ENCODE results near the gene CRIP1. TPM values are rescaled to one million over a fixed set of nuclear protein-coding genes. Genes with fewer than 3 reads are reported as not detected.

The CRIP1 gene, protein sequence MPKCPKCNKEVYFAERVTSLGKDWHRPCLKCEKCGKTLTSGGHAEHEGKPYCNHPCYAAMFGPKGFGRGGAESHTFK
- 1,000 to 10,000 TPM in 1 of 4 donors, 100 to 1,000 TPM in 2, 10 to 100 TPM in 1; 71.9 to 3,839 (median 386) TPM for polyA plus RNA-seq
- long read RNA-seq, donor 1: 0 reads
- long read RNA-seq, donor 2, transcript CRIP1-205 (4 exons, 638 nt): minor isoform, 13 of 66 reads
- long read RNA-seq, donor 2, transcript CRIP1-201 (5 exons, 1,311 nt): major isoform, 50 of 66 reads
- long read RNA-seq, donor 2, partial matches to known transcripts: 0 of 66 reads
- long read RNA-seq, donor 2, other reads (novel, unspliced or antisense): 0 of 66 reads
- long read RNA-seq, donor 3, transcript CRIP1-201 (5 exons, 1,311 nt): major isoform, 61 of 82 reads
- long read RNA-seq, donor 3, transcript CRIP1-205 (4 exons, 638 nt): minor isoform, 15 of 82 reads
- long read RNA-seq, donor 3, partial matches to known transcripts: 0 of 82 reads
- long read RNA-seq, donor 3, other reads (novel, unspliced or antisense): 0 of 82 reads
- long read RNA-seq, donor 4, partial matches to known transcripts: 0 of 2 reads
- long read RNA-seq, donor 4, other reads (novel, unspliced or antisense): 0 of 2 reads
- long read RNA-seq, donor 5, transcript CRIP1-201 (5 exons, 1,311 nt): major isoform, 11 of 19 reads
- long read RNA-seq, donor 5, transcript CRIP1-205 (4 exons, 638 nt): minor isoform, 6 of 19 reads
- long read RNA-seq, donor 5, partial matches to known transcripts: 0 of 19 reads
- long read RNA-seq, donor 5, other reads (novel, unspliced or antisense): 0 of 19 reads
- long read RNA-seq, donor 6, transcript CRIP1-201 (5 exons, 1,311 nt): major isoform, 81 of 99 reads
- long read RNA-seq, donor 6, transcript CRIP1-205 (4 exons, 638 nt): minor isoform, 8 of 99 reads
- long read RNA-seq, donor 6, transcript CRIP1-206 (3 exons, 2,241 nt): minor isoform, 7 of 99 reads
- long read RNA-seq, donor 6, partial matches to known transcripts: 0 of 99 reads
- long read RNA-seq, donor 6, other reads (novel, unspliced or antisense): 0 of 99 reads
- long read RNA-seq, donor 7: 0 reads
- long read RNA-seq, donor 8, transcript CRIP1-201 (5 exons, 1,311 nt): major isoform, 11 of 15 reads
- long read RNA-seq, donor 8, partial matches to known transcripts: 0 of 15 reads
- long read RNA-seq, donor 8, other reads (novel, unspliced or antisense): 0 of 15 reads
- long read RNA-seq, donor 9, transcript CRIP1-201 (5 exons, 1,311 nt): major isoform, 13 of 16 reads
- long read RNA-seq, donor 9, partial matches to known transcripts: 0 of 16 reads
- long read RNA-seq, donor 9, other reads (novel, unspliced or antisense): 0 of 16 reads
- long read RNA-seq, donor 10, transcript CRIP1-205 (4 exons, 638 nt): minor isoform, 11 of 94 reads
- long read RNA-seq, donor 10, transcript CRIP1-206 (3 exons, 2,241 nt): minor isoform, 6 of 94 reads
- long read RNA-seq, donor 10, transcript CRIP1-201 (5 exons, 1,311 nt): major isoform, 74 of 94 reads
- long read RNA-seq, donor 10, partial matches to known transcripts: 0 of 94 reads
- long read RNA-seq, donor 10, other reads (novel, unspliced or antisense): 0 of 94 reads

DNA sequence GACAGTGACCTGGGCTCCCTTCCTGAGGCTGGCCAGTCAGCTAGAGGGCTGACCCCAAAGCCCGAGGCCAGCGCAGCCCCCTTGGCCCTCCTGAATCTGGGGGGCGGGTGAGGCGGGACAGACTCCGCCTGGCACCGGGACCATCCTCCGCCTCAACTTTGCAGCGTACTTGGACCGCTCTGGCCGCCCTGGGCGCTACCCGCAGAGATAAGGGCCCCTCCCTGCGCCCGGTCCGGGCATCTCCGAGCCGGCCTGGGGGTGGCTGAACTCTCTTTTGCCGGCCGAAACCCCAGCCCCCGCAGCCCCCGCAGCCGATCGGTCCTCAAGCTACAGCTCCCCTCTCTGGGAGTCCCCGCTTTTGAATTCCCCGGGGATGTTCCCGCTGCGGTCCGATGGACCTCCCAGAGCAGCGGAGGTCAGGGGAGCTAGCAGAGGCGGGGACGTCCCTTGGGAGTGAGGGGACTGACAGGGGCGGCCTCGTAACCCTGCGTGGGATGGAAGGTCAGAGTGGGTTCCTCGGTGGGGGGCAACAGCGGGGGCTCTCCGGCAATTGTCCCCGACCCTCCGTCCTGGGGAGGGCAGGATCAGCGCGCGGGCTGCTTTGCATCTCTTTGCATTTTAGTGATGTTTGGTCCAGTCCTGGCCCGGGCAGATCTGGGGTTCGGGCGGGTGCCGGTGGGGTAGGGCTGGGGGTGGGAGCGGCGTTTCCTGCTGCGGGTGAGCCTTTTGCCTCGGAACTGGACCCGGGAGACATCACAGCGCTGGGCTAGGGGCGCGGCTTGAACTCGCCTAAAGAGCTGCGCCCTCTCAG lies at the start of gene CRIP1:
Gene CRIP1, plus strand, starts transcription at position 724 of the 811 bp plus-strand sequence. CDS start 374 bp downstream, outside the sequence.
- Histone ChIP-seq H3K36me3 (ENCODE audit: control insufficient read depth in 3 of 3, insufficient read depth in 2 of 3, low read depth in 1 of 3, low read length in 3 of 3) (peaks cover 0 to 2% (median 0%) of the 10 kb centered on the region in 3 donors), H3K4me3 (ENCODE audit: low read depth in 1 of 3, low read length in 3 of 3) (peak within 1 kb of the TSS; percentile 51 to 70 (median 65)), H3K27ac (ENCODE audit: low read depth in 1 of 3, low read length in 2 of 3) (peak within 1 kb of the TSS; percentile 79 to 96 (median 94)), H3K9me3 (ENCODE audit: control insufficient read depth in 2 of 2, insufficient read depth in 1 of 2, low read depth in 1 of 2, low read length in 1 of 2) (no peaks in the 10 kb centered on the region), H3K27me3 (ENCODE audit: control insufficient read depth in 3 of 3, insufficient read depth in 3 of 3, low read length in 3 of 3) (peaks cover 0 to 10% (median 0%) of the 10 kb centered on the region in 3 donors), H3K4me1 (ENCODE audit: control insufficient read depth in 3 of 3, insufficient read depth in 2 of 3, low read depth in 1 of 3, low read length in 2 of 3) (peaks cover 2 to 62% (median 7%) of the 10 kb centered on the region in 3 donors)
- FAIRE-seq (no peak), DNase-seq (peak; percentile 42 to 64)
- WGBS, 3 donors: 3 to 8% (median 8%) methylated on average over 48 to 56 of the region's 56 CpGs

DNA sequence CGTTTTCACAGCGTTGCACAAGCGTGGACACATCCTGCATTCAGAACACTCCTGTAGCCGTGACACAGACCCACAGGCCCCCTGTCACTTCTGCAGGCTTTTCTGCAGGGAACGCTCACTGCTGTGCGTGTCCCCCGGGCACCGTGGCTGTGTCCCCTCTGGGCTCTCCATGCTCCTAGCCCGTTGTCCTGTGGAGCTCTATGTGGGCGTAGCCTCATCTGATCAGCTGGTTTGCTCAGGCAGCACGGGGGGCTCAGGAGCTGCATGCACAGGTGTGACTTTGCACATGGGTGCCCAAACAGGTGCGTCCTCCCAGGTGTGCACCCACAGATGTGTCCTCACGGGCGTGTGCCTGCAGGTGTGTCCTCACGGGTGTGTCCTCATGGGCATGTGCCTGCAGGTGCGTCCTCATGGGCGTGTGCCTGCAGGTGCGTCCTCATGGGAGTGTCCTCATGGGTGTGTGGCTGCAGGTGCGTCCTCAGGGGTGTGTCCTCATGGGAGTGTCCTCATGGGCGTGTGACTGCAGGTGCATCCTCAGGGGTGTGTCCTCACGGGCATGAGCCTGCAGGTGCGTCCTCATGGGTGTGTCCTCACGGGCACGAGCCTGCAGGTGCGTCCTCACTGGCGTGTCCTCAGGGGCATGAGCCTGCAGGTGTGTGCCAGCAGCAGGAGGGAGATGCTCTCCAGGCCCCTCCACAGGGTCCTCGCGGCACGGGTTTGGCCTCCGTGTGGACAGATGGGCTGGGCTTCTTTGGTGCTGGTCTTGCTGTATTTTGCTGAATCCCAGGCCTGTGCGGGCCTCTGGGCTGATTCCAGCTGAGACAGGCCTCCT lies 49.6 kb upstream of the CRIP1 start:
- no peak overlapping the region for H3K4me3 ChIP-seq (ENCODE audit: low read depth in 1 of 3, low read length in 3 of 3)
- H3K27me3 ChIP-seq (ENCODE audit: control insufficient read depth in 3 of 3, insufficient read depth in 3 of 3, low read length in 3 of 3): no peaks in the 10 kb centered on the region
- WGBS, 3 donors: 59 to 76% (median 71%) methylated on average over 28 to 31 of the region's 31 CpGs
- DNase-seq (peak; percentile 38 to 53), FAIRE-seq (no peak)
- H3K27ac ChIP-seq (ENCODE audit: low read depth in 1 of 3, low read length in 2 of 3): no peak overlapping the region
- no peaks in the 10 kb centered on the region for H3K4me1 ChIP-seq (ENCODE audit: control insufficient read depth in 3 of 3, insufficient read depth in 2 of 3, low read depth in 1 of 3, low read length in 2 of 3)
- no peaks in the 10 kb centered on the region for H3K9me3 ChIP-seq (ENCODE audit: control insufficient read depth in 2 of 2, insufficient read depth in 1 of 2, low read depth in 1 of 2, low read length in 1 of 2)
- peaks cover 0 to 40% (median 0%) of the 10 kb centered on the region in 3 donors for H3K36me3 ChIP-seq (ENCODE audit: control insufficient read depth in 3 of 3, insufficient read depth in 2 of 3, low read depth in 1 of 3, low read length in 3 of 3)

DNA sequence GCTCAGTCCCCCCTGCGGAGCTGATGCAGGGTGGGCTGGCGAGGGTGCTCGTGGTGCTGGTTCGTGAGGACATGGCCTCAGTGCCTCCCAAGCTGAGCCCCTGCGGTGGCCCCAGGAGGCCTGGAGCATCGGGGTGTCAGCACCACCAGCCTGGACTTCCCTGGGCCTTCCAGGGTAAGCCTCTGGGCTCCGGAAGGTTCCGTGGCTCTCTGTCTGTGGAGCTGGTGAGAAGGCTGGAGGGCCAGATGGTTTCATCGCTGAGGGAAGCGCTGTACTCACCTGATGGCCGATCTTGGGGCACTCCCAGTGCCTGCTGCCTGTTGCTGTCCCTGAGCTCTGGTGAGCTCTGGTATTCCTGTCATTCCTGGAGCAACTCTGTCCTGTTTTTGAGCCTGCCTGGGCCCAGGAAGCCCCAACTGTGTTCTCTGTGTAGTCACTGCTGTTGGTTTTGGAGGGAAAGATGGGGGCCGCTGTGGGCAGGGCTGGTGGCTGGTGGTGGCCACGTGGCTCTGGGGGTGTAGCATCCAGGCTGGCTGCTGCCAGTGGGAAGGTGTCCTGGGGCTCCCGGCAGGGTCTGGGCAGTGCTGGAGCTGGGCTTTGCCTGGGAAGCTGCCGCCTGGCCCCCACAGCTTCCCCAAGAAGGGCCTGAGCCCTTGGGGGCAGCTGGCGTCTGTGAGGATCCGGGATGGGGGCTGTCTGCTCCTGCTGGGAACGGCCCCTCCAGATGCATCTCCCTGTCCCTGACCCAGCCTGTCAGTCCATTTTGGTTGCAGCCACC lies 48.8 kb upstream of the CRIP1 start:
- H3K27ac ChIP-seq (ENCODE audit: low read depth in 1 of 3, low read length in 2 of 3): no peak overlapping the region
- no peaks in the 10 kb centered on the region for H3K9me3 ChIP-seq (ENCODE audit: control insufficient read depth in 2 of 2, insufficient read depth in 1 of 2, low read depth in 1 of 2, low read length in 1 of 2)
- 92 to 97% (median 96%) methylated on average over 16 to 18 of the region's 18 CpGs for WGBS, 3 donors
- FAIRE-seq (no peak), DNase-seq (no peak)
- H3K27me3 ChIP-seq (ENCODE audit: control insufficient read depth in 3 of 3, insufficient read depth in 3 of 3, low read length in 3 of 3): no peaks in the 10 kb centered on the region
- H3K4me3 ChIP-seq (ENCODE audit: low read depth in 1 of 3, low read length in 3 of 3): no peak overlapping the region
- H3K4me1 ChIP-seq (ENCODE audit: control insufficient read depth in 3 of 3, insufficient read depth in 2 of 3, low read depth in 1 of 3, low read length in 2 of 3): no peaks in the 10 kb centered on the region
- H3K36me3 ChIP-seq (ENCODE audit: control insufficient read depth in 3 of 3, insufficient read depth in 2 of 3, low read depth in 1 of 3, low read length in 3 of 3): peaks cover 0 to 49% (median 0%) of the 10 kb centered on the region in 3 donors

DNA sequence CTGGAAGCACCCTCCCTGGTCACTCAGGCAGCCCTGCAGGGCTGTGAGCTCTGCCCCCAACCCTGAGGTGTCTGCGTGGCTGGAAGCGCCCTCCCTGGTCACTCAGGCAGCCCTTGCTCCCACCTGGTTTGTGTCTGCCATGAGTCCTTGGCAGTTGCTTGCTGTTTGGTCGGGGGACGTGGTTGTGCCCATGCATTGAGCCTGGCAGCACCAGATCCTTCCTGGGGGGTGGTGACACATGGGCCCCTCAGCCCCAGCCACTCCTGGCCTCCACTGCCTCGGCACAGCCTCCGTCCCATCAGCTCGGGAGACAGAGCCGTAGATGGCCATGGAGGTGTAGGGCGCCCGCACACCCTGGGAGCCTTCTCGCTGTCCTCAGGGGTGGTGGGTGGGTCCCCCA lies 47.5 kb upstream of the CRIP1 start:
- H3K4me1 ChIP-seq (ENCODE audit: control insufficient read depth in 3 of 3, insufficient read depth in 2 of 3, low read depth in 1 of 3, low read length in 2 of 3): no peaks in the 10 kb centered on the region
- H3K4me3 ChIP-seq (ENCODE audit: low read depth in 1 of 3, low read length in 3 of 3): no peak overlapping the region
- peaks cover 0 to 54% (median 0%) of the 10 kb centered on the region in 3 donors for H3K36me3 ChIP-seq (ENCODE audit: control insufficient read depth in 3 of 3, insufficient read depth in 2 of 3, low read depth in 1 of 3, low read length in 3 of 3)
- H3K9me3 ChIP-seq (ENCODE audit: control insufficient read depth in 2 of 2, insufficient read depth in 1 of 2, low read depth in 1 of 2, low read length in 1 of 2): no peaks in the 10 kb centered on the region
- H3K27ac ChIP-seq (ENCODE audit: low read depth in 1 of 3, low read length in 2 of 3): no peak overlapping the region
- 91 to 98% (median 93%) methylated on average over 11 of the region's 11 CpGs for WGBS, 3 donors
- DNase-seq (no peak), FAIRE-seq (no peak)
- no peaks in the 10 kb centered on the region for H3K27me3 ChIP-seq (ENCODE audit: control insufficient read depth in 3 of 3, insufficient read depth in 3 of 3, low read length in 3 of 3)

DNA sequence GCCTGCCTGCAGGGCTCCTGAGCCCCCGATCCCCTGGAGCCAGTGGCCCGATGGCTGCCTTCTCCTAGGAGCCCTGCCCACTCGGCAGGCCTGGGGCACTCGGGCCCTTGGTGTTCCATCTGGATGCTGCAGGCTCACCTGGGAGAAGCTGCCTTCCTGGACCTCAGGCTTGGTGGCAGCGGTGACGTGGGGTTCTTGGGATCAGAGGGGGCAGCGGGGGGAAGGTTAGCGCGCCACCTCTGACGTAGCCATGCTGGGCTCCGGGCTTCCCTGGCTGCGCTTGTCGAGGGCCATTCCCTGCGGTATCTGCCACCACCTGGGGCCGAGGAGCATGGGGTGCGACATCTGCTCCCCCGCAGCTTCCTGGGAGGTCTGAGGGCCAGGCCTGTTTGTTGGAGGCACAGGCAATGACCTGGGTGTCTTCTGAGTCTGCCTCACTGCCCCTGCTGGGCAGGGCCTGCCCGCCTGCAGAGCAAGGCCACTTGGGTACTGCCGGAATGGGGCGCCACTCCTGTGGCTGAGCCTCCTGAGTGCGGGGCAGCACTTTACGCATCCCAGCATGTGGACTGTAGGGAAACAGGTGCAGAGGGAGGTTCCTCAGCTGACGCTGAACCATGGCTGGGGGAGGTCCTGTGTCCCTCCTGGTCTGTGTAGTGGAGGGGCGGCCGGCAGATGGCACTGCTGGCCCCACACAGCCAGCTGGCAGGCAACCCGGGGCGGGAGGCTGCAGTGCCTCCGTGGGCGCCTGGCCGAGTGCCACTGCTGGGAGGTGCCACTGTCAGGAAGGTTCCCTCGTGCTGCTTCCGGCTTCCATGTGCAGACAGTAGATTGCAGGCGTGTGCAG lies 46.8 kb upstream of the CRIP1 start:
- DNase-seq (no peak), FAIRE-seq (no peak)
- no peak overlapping the region for H3K27ac ChIP-seq (ENCODE audit: low read depth in 1 of 3, low read length in 2 of 3)
- H3K9me3 ChIP-seq (ENCODE audit: control insufficient read depth in 2 of 2, insufficient read depth in 1 of 2, low read depth in 1 of 2, low read length in 1 of 2): no peaks in the 10 kb centered on the region
- H3K36me3 ChIP-seq (ENCODE audit: control insufficient read depth in 3 of 3, insufficient read depth in 2 of 3, low read depth in 1 of 3, low read length in 3 of 3): peaks cover 0 to 57% (median 0%) of the 10 kb centered on the region in 3 donors
- 92 to 93% (median 93%) methylated on average over 32 to 33 of the region's 33 CpGs for WGBS, 3 donors
- H3K27me3 ChIP-seq (ENCODE audit: control insufficient read depth in 3 of 3, insufficient read depth in 3 of 3, low read length in 3 of 3): no peaks in the 10 kb centered on the region
- no peak overlapping the region for H3K4me3 ChIP-seq (ENCODE audit: low read depth in 1 of 3, low read length in 3 of 3)
- H3K4me1 ChIP-seq (ENCODE audit: control insufficient read depth in 3 of 3, insufficient read depth in 2 of 3, low read depth in 1 of 3, low read length in 2 of 3): no peaks in the 10 kb centered on the region

DNA sequence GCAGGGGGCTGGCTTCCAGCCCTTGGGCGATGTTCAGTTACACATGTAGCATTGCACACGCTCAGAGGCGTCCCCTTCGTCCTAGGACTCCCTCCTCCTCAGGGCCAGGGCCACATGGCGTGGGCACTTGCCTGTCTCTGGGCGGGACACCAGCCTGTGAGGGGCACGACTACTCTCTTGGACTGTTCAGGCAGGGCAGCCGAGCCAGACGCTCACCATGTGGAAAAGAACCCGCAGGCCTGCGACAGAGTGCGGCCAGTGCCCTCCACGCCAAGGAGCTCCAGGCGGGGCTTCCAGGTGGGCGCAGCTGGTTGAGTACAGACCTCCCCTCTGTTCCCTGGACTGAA lies 46.2 kb upstream of the CRIP1 start:
- FAIRE-seq: no peak
- no peak overlapping the region for H3K4me3 ChIP-seq (ENCODE audit: low read depth in 1 of 3, low read length in 3 of 3)
- 96 to 97% (median 96%) methylated on average over 14 to 15 of the region's 15 CpGs for WGBS, 3 donors

More for the DNA sequence above, 46.2 kb upstream of the CRIP1 start:
- H3K27ac ChIP-seq (ENCODE audit: low read depth in 1 of 3, low read length in 2 of 3): no peak overlapping the region
- no peak for DNase-seq
- peaks cover 0 to 63% (median 0%) of the 10 kb centered on the region in 3 donors for H3K36me3 ChIP-seq (ENCODE audit: control insufficient read depth in 3 of 3, insufficient read depth in 2 of 3, low read depth in 1 of 3, low read length in 3 of 3)
- no peaks in the 10 kb centered on the region for H3K27me3 ChIP-seq (ENCODE audit: control insufficient read depth in 3 of 3, insufficient read depth in 3 of 3, low read length in 3 of 3)
- no peaks in the 10 kb centered on the region for H3K4me1 ChIP-seq (ENCODE audit: control insufficient read depth in 3 of 3, insufficient read depth in 2 of 3, low read depth in 1 of 3, low read length in 2 of 3)
- H3K9me3 ChIP-seq (ENCODE audit: control insufficient read depth in 2 of 2, insufficient read depth in 1 of 2, low read depth in 1 of 2, low read length in 1 of 2): no peaks in the 10 kb centered on the region

Data from small intestine (tissue), 16 donors.